ENCODE data around the gene WHRN.

- TF ChIP-seq POLR2A (IDR thresholded peaks at IDR 0.05) (no peak), CTCF (IDR thresholded peaks at IDR 0.05) (no peak), EP300 (IDR thresholded peaks at IDR 0.05) (no peak)
Observed at GRCh38 chr9:114481789-114482188, 23.5 kb downstream of the WHRN start.

All from tibial nerve (tissue), 4 donors.